Right lobe of liver (tissue), 6 donors: ENCODE measurements around the gene CNKSR2. TPM values are rescaled to one million over a fixed set of nuclear protein-coding genes. Genes with fewer than 3 reads are reported as not detected.

Experiments used
- ATAC-seq, 4 donors: fragments of 200-7000 bp; cut with Tn5 transposase; one replicate each; pipeline ENCODE4 v1.9.1; 2020; ENCODE audit warnings: mild to moderate bottlenecking in 4 of 4, moderate library complexity in 4 of 4
- DNase-seq, 3 donors: peaks; one replicate each; pipeline ENCODE4 v3.0.0-alpha.2; 2020
- H3K27ac ChIP-seq, 3 donors: fragments of 200-600 bp; one replicate each; pipeline ENCODE4 v1.8.0; 2022
- H3K27me3 ChIP-seq, 2 donors: fragments of 200-600 bp; one replicate each; pipeline ENCODE4 v1.8.0; 2022
- H3K36me3 ChIP-seq, 4 donors: fragments of 200-600 bp; sonication (generic) in 1 of 4; one replicate each; pipeline versions ENCODE4 v1.5.1 to v1.8.0; 2017 to 2022; ENCODE audit warnings: control low read depth in 1 of 4
- H3K4me1 ChIP-seq, 4 donors: fragments of 200-600 bp; sonication (generic) in 1 of 4; one replicate each; pipeline versions ENCODE4 v1.5.1 to v1.8.0; 2017 to 2022; ENCODE audit warnings: control low read depth in 1 of 4
- H3K4me3 ChIP-seq, 3 donors: fragments of 200-600 bp; one replicate each; pipeline ENCODE4 v1.8.0; 2022
- H3K9me3 ChIP-seq, 4 donors: fragments of 200-600 bp; sonication (generic) in 1 of 4; one replicate each; pipeline versions ENCODE4 v1.5.1 to v1.8.0; 2017 to 2022; ENCODE audit warnings: control low read depth in 1 of 4
- CTCF ChIP-seq, 4 donors: fragments of 200-600 bp in 3 of 4; fragments of 450-650 bp in 1 of 4; IDR thresholded peaks; one replicate each; pipeline versions ENCODE4 v1.5.1 to v1.8.0; 2016 to 2022; ENCODE audit warnings: antibody characterized with exemption in 4 of 4, mild to moderate bottlenecking in 2 of 4
- POLR2A ChIP-seq: fragments of 450-650 bp; IDR thresholded peaks from one replicate; pipeline ENCODE4 v1.6.1; 2017; ENCODE audit warnings: antibody characterized with exemption, mild to moderate bottlenecking
- WGBS: methylation state at CpG from one replicate; pipeline ENCODE4 v1.1.6; 2018; ENCODE audit warnings: low coverage, low lambda C conversion rate; ENCODE audit not compliant: insufficient coverage; ENCODE audit errors: missing lambda C conversion rate; 5-methylcytosine and 5-hydroxymethylcytosine counted together
- intact Hi-C, 2 donors: fragments of 100-400 bp; cut with DNase I; formaldehyde crosslinking; loops; one replicate each; pipeline versions ENCODE4 v1.11.2 to v1.14.1; 2022
- total RNA-seq, 6 experiments: library from RNA; depleted of rRNA in 2 of 6; stranded (reverse); fragments of >200 nt in 2 of 6; fragmentation: NEBNext Ultra II Directional in 3 of 6; extraction: Animal tissue kit (Norgen Biotek cat#: 25700) in 3 of 6; gene quantifications; one replicate each; pipeline versions ENCODE4 v1.1.0 to v1.2.4, GENCODE V29; 2016 to 2023
- donor health status: DM: no; HTN: yes; CAD: no.
- donor health status: DM: no; HTN: no; CAD: no.
- donor health status: DM: no; HTN: no; CAD: no.
- donor health status: DM: no; HTN: yes; CAD: no.
- donor health status: DM: no; HTN: yes; CAD: no.

The CNKSR2 gene
- total RNA-seq, 6 experiments from 2014 or later = 1.4 to 5.6 (median 2.6) TPM

- Histone ChIP-seq H3K9me3 (no peaks in the 10 kb centered on the region), H3K27ac (no peak overlapping the region), H3K4me1 (no peaks in the 10 kb centered on the region), H3K27me3 (peaks cover 0 to 3% of the 10 kb centered on the region in 2 donors), H3K36me3 (no peaks in the 10 kb centered on the region), H3K4me3 (peak overlapping the region; percentile 48 to 61 (median 49))
- ATAC-seq (peak; percentile 59 to 64 (median 62)), DNase-seq (peak in 2 of 3 donors; percentile 27 to 41)
- intact Hi-C loops = no loop called here
- TF ChIP-seq CTCF (IDR thresholded peaks at IDR 0.05) (no peak), POLR2A (no peak)
- 67% methylated on average over 8 of the region's 50 CpGs for WGBS
Observed at GRCh38 chrX:21373637-21374162, 518 bp upstream of the CNKSR2 start.

GRCh38 chrX:21374994-21375707 is 933 bp downstream of the CNKSR2 start:
- TF ChIP-seq POLR2A (no peak), CTCF (IDR thresholded peaks at IDR 0.05) (no peak)
- H3K27me3 ChIP-seq = peaks cover 0 to 3% of the 10 kb centered on the region in 2 donors
- intact Hi-C loops = no loop called here
- H3K9me3 ChIP-seq = no peaks in the 10 kb centered on the region
- no peaks in the 10 kb centered on the region for H3K36me3 ChIP-seq
- ATAC-seq (peak; percentile 16 to 20 (median 19)), DNase-seq (no peak)
- 18% methylated on average over 15 of the region's 46 CpGs for WGBS
- H3K4me1 ChIP-seq = no peaks in the 10 kb centered on the region
- H3K27ac ChIP-seq = peak overlapping the region in 1 of 3 donors; percentile 62
- H3K4me3 ChIP-seq = peak overlapping the region; percentile 48 to 61 (median 49)

- no peak overlapping the region for H3K27ac ChIP-seq
- no peak for DNase-seq
- H3K9me3 ChIP-seq = no peaks in the 10 kb centered on the region
- no peaks in the 10 kb centered on the region for H3K4me1 ChIP-seq
- peaks cover 0 to 3% of the 10 kb centered on the region in 2 donors for H3K27me3 ChIP-seq
- ATAC-seq = no peak
- H3K4me3 ChIP-seq = no peak overlapping the region
- intact Hi-C loops = no loop called here
- TF ChIP-seq CTCF (IDR thresholded peaks at IDR 0.05) (no peak), POLR2A (no peak)
- WGBS = 28% methylated on average over 5 of the region's 5 CpGs
- H3K36me3 ChIP-seq = no peaks in the 10 kb centered on the region
Observed at GRCh38 chrX:21375708-21376009, 1.4 kb downstream of the CNKSR2 start.

- ATAC-seq (no peak), DNase-seq (no peak)
- intact Hi-C loops = no loop called here
- Histone ChIP-seq H3K27ac (no peak overlapping the region), H3K4me3 (no peak overlapping the region), H3K27me3 (peaks cover 0 to 3% of the 10 kb centered on the region in 2 donors), H3K4me1 (no peaks in the 10 kb centered on the region), H3K9me3 (no peaks in the 10 kb centered on the region), H3K36me3 (no peaks in the 10 kb centered on the region)
- 62% methylated on average over 2 of the region's 2 CpGs for WGBS
- TF ChIP-seq POLR2A = no peak
- no peak for TF ChIP-seq CTCF (IDR thresholded peaks at IDR 0.05)
Observed at GRCh38 chrX:21376636-21377035, 2.4 kb downstream of the CNKSR2 start.
